GM23338 (cell line): ENCODE data around the gene SGCD. TPM values are rescaled to one million over a fixed set of nuclear protein-coding genes. Genes with fewer than 3 reads are reported as not detected.

ENCODE experiments used
- ATAC-seq: fragments of 200-7000 bp; cut with Tn5 transposase; 3 replicates; pipeline ENCODE4 v1.9.1; 2020
- DNase-seq: peaks from one replicate; pipeline ENCODE4 v3.0.0-alpha.2; 2015; ENCODE audit warnings: low spot score
- H2AFZ ChIP-seq: fragments of 200-600 bp; sonication (generic); 2 replicates; pipeline ENCODE4 v1.8.0; 2016; ENCODE audit warnings: antibody characterized with exemption, mild to moderate bottlenecking, moderate library complexity
- H3F3A ChIP-seq: fragments of 200-600 bp; sonication (generic); replicated peaks from 2 replicates; pipeline ENCODE4 v1.8.0; 2017; ENCODE audit warnings: antibody characterized with exemption, mixed run types, low read depth
- H3K27ac ChIP-seq: fragments of 200-600 bp; sonication (generic); 2 replicates; pipeline ENCODE4 v1.6.1; 2016; ENCODE audit warnings: low read depth
- H3K27me3 ChIP-seq: fragments of 200-600 bp; sonication (generic); 2 replicates; pipeline ENCODE4 v1.8.0; 2016; ENCODE audit warnings: mild to moderate bottlenecking, mixed run types, moderate library complexity; ENCODE audit not compliant: insufficient read depth
- H3K36me3 ChIP-seq: fragments of 200-600 bp; sonication (generic); 2 replicates; pipeline ENCODE4 v1.8.0; 2016; ENCODE audit warnings: mild to moderate bottlenecking; ENCODE audit not compliant: insufficient read depth
- H3K4me1 ChIP-seq: fragments of 200-600 bp; sonication (generic); 2 replicates; pipeline ENCODE4 v1.8.0; 2016; ENCODE audit warnings: mild to moderate bottlenecking, moderate library complexity; ENCODE audit not compliant: insufficient read depth
- H3K4me2 ChIP-seq: fragments of 200-600 bp; sonication (generic); 2 replicates; pipeline ENCODE4 v1.7.1; 2017; ENCODE audit warnings: mixed run types
- H3K4me3 ChIP-seq: fragments of 200-600 bp; sonication (generic); 2 replicates; pipeline ENCODE4 v1.6.1; 2016; ENCODE audit warnings: mixed run types
- H3K79me2 ChIP-seq: fragments of 200-600 bp; sonication (generic); replicated peaks from 2 replicates; pipeline ENCODE4 v1.8.0; 2017; ENCODE audit warnings: mild to moderate bottlenecking; ENCODE audit not compliant: insufficient read depth
- H3K9me2 ChIP-seq: fragments of 200-600 bp; sonication (generic); 2 replicates; pipeline ENCODE4 v1.8.0; 2017; ENCODE audit not compliant: insufficient read depth
- H4K20me1 ChIP-seq: fragments of 200-600 bp; sonication (generic); replicated peaks from 2 replicates; pipeline ENCODE4 v1.8.0; 2017; ENCODE audit warnings: mild to moderate bottlenecking; ENCODE audit not compliant: insufficient read depth
- H3K27ac Mint-ChIP-seq: 2 replicates; pipeline ENCODE4 v1.8.0; 2020; ENCODE audit warnings: inconsistent platforms, mild to moderate bottlenecking, moderate library complexity, mixed read lengths
- H3K27me3 Mint-ChIP-seq: 3 replicates; pipeline ENCODE4 v1.8.0; 2022; ENCODE audit warnings: low read depth, mild to moderate bottlenecking, moderate library complexity, mixed read lengths, inconsistent platforms; ENCODE audit not compliant: insufficient read depth, poor library complexity
- H3K36me3 Mint-ChIP-seq: 3 replicates; pipeline ENCODE4 v1.8.0; 2021; ENCODE audit warnings: low read depth, mild to moderate bottlenecking, inconsistent platforms, moderate library complexity, mixed read lengths
- H3K4me1 Mint-ChIP-seq: 3 replicates; pipeline ENCODE4 v1.8.0; 2020; ENCODE audit warnings: mild to moderate bottlenecking, inconsistent platforms, mixed read lengths
- H3K4me3 Mint-ChIP-seq: 3 replicates; pipeline ENCODE4 v1.8.0; 2021; ENCODE audit warnings: moderate library complexity, mild to moderate bottlenecking, inconsistent platforms, mixed read lengths
- H3K9me3 Mint-ChIP-seq: 3 replicates; pipeline ENCODE4 v1.8.0; 2020; ENCODE audit warnings: moderate library complexity, mild to moderate bottlenecking, inconsistent platforms, mixed read lengths
- CREB1 ChIP-seq: fragments of 250-450 bp; sonication (Bioruptor Pico); IDR thresholded peaks from 2 replicates; pipeline ENCODE4 v1.5.0; 2020; ENCODE audit warnings: low read depth, mild to moderate bottlenecking, moderate library complexity
- CTCF ChIP-seq, 2 experiments: fragments of 200-600 bp in 1 of 2; sonication (generic) in 1 of 2; conservative IDR thresholded peaks; 2 replicates each; pipeline versions ENCODE4 v1.5.1 to v1.6.1; 2016 to 2017; ENCODE audit warnings: antibody characterized with exemption in 2 of 2, low read depth in 2 of 2, mild to moderate bottlenecking in 2 of 2, moderate library complexity in 1 of 2
- ETS1 ChIP-seq: IDR thresholded peaks from 2 replicates; pipeline ENCODE4 v1.6.1; 2016; ENCODE audit warnings: antibody characterized with exemption
- EZH2 ChIP-seq: fragments of 200-600 bp; sonication (generic); IDR thresholded peaks from one replicate; pipeline ENCODE4 v1.8.0; 2017; ENCODE audit warnings: antibody characterized with exemption, mild to moderate bottlenecking, low read depth; ENCODE audit not compliant: unreplicated experiment
- EZH2phosphoT487 ChIP-seq: fragments of 200-600 bp; sonication (generic); IDR thresholded peaks from one replicate; pipeline ENCODE4 v1.8.1; 2018; ENCODE audit warnings: antibody characterized with exemption; ENCODE audit not compliant: unreplicated experiment
- JUNB ChIP-seq: IDR thresholded peaks from one replicate; pipeline ENCODE4 v1.6.1; 2016; ENCODE audit warnings: antibody characterized with exemption; ENCODE audit not compliant: unreplicated experiment
- NANOG ChIP-seq: IDR thresholded peaks from 2 replicates; pipeline ENCODE4 v1.6.1; 2016; ENCODE audit warnings: antibody characterized with exemption, borderline replicate concordance
- POLR2AphosphoS5 ChIP-seq: IDR thresholded peaks from 2 replicates; pipeline ENCODE4 v1.6.1; 2016; ENCODE audit warnings: antibody characterized with exemption, low read depth
- REST ChIP-seq: IDR thresholded peaks from one replicate; pipeline ENCODE4 v1.6.1; 2018; ENCODE audit warnings: antibody characterized with exemption; ENCODE audit not compliant: unreplicated experiment
- STAT1 ChIP-seq: IDR thresholded peaks from one replicate; pipeline ENCODE4 v1.6.1; 2016; ENCODE audit warnings: antibody characterized with exemption; ENCODE audit not compliant: unreplicated experiment
- ZNF114 ChIP-seq: fragments of 250-450 bp; sonication (Bioruptor Pico); IDR thresholded peaks from 2 replicates; pipeline ENCODE4 v1.5.0; 2020; ENCODE audit warnings: mild to moderate bottlenecking, moderate library complexity
- ZNF331 ChIP-seq: fragments of 250-450 bp; sonication (Bioruptor Pico); IDR thresholded peaks from 2 replicates; pipeline ENCODE4 v1.5.0; 2020; ENCODE audit warnings: low read depth, mild to moderate bottlenecking, moderate library complexity
- ZNF462 ChIP-seq: fragments of 250-450 bp; sonication (Bioruptor Pico); IDR thresholded peaks from 2 replicates; pipeline ENCODE4 v1.5.0; 2020; ENCODE audit warnings: mild to moderate bottlenecking, moderate library complexity
- polyA plus RNA-seq: library from polyadenylated mRNA; unstranded; fragments of >200 nt; fragmentation: Nextera tagmentation; extraction: Ambion mirVana; gene quantifications from 2 replicates; pipeline ENCODE4 v1.2.1, GENCODE V29; 2016
- total RNA-seq: library from RNA; depleted of rRNA; stranded (reverse); fragments of >200 nt; shearing (Covaris generic); gene quantifications from 2 replicates; pipeline ENCODE4 v1.2.3, GENCODE V29; 2014

The SGCD gene
- total and polyA plus RNA-seq, 2 experiments from 2014 or later = 0.03 to 0.05 TPM

- no peak overlapping the region for H2AFZ ChIP-seq
- Mint-ChIP-seq H3K9me3 (no peaks in the 10 kb centered on the region), H3K27me3 (no peaks in the 10 kb centered on the region), H3K4me1 (no peaks in the 10 kb centered on the region), H3K36me3 (no peaks in the 10 kb centered on the region), H3K27ac (no peak overlapping the region), H3K4me3 (no peak overlapping the region)
- no peak for DNase-seq
- H3K4me3 ChIP-seq = no peak overlapping the region
- no peaks in the 10 kb centered on the region for H3K27me3 ChIP-seq
- H3K79me2 ChIP-seq = no peaks in the 10 kb centered on the region
- H3K27ac ChIP-seq = no peak overlapping the region
- H3K4me2 ChIP-seq = no peak overlapping the region
- no peaks in the 10 kb centered on the region for H3F3A ChIP-seq
- TF ChIP-seq ZNF331 (CRISPR knock-in tag) (no peak), CTCF (conservative IDR thresholded peaks at IDR 0.05; ENCODE audit: low read depth in 2 of 2) (no peak), EZH2 (no peak), POLR2AphosphoS5 (no peak), STAT1 (no peak), REST (no peak), CREB1 (CRISPR knock-in tag) (no peak), ETS1 (no peak), ZNF462 (no peak), ZNF114 (CRISPR knock-in tag) (no peak), EZH2phosphoT487 (no peak), JUNB (no peak), NANOG (no peak)
- no peak for ATAC-seq
- H4K20me1 ChIP-seq = no peaks in the 10 kb centered on the region
- no peaks in the 10 kb centered on the region for H3K36me3 ChIP-seq
- H3K9me2 ChIP-seq = peaks cover 16% of the 10 kb centered on the region; the same call in 1 of the 2 replicates
- no peaks in the 10 kb centered on the region for H3K4me1 ChIP-seq
Measured at GRCh38 chr5:156589946-156590216, 262.9 kb downstream of the SGCD start.
